Nephron (organoid): ENCODE measurements around the gene MFSD8.
"Not testable (repeated sequence)": the region's sequence is repeated elsewhere in the genome, so short reads cannot be mapped to it uniquely, and the experiment has no call there.

Source experiments
- H3K27ac Mint-ChIP-seq, 3 experiments: 2 replicates each; pipeline ENCODE4 v1.8.0; 2020; ENCODE audit warnings: mixed read lengths in 3 of 3, mild to moderate bottlenecking in 2 of 3, moderate library complexity in 1 of 3
- H3K27me3 Mint-ChIP-seq: 2 replicates; pipeline ENCODE4 v1.8.0; 2021; ENCODE audit warnings: low read depth, mild to moderate bottlenecking, moderate library complexity, mixed read lengths
- H3K36me3 Mint-ChIP-seq: 2 replicates; pipeline ENCODE4 v1.8.0; 2020; ENCODE audit warnings: low read depth, mixed read lengths
- H3K4me1 Mint-ChIP-seq: 2 replicates; pipeline ENCODE4 v1.8.0; 2020; ENCODE audit warnings: mixed read lengths
- H3K4me3 Mint-ChIP-seq, 3 experiments: 2 replicates each; pipeline ENCODE4 v1.8.0; 2020; ENCODE audit warnings: mild to moderate bottlenecking in 3 of 3, mixed read lengths in 3 of 3, moderate library complexity in 2 of 3
- H3K9me3 Mint-ChIP-seq: 2 replicates; pipeline ENCODE4 v1.8.0; 2020; ENCODE audit warnings: mixed read lengths
- CTCF ChIP-seq, 3 experiments: fragments of 200-600 bp; sonication (generic); IDR thresholded peaks; one replicate each; pipeline ENCODE4 v1.5.0; 2021; ENCODE audit warnings: antibody characterized with exemption in 3 of 3; ENCODE audit not compliant: unreplicated experiment in 3 of 3

Gene MFSD8

DNA sequence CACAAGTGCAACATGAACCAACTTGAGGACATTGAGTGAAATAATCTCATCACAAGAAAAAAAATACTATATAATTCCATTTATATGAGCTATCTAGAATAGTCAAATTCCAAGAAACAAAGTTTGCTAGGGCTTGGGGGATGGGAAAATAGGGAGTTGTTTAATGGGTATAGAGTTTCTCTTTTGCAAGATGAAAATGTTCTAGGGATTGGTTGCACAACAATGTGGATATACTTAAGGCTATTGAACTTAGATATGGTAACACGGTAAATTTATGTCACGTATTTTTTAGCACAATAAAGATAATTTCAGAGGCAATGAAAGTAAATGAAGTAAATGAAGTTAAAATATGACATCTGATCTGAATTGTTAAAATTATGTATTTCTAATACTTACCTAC is 7.9 kb downstream of the MFSD8 start:
- TF ChIP-seq CTCF (IDR thresholded peaks at IDR 0.05; ENCODE audit: unreplicated experiment in 3 of 3) = no peak
- Mint-ChIP-seq H3K36me3 (peaks cover 20% of the 10 kb centered on the region), H3K9me3 (no peaks in the 10 kb centered on the region), H3K27ac (no peak overlapping the region), H3K4me3 (no peak overlapping the region), H3K4me1 (no peaks in the 10 kb centered on the region), H3K27me3 (no peaks in the 10 kb centered on the region)

GRCh38 chr4:127936974-127937373 is 28.0 kb downstream of the MFSD8 start:
- Mint-ChIP-seq H3K4me1 (no peaks in the 10 kb centered on the region), H3K9me3 (no peaks in the 10 kb centered on the region), H3K36me3 (peaks cover 29% of the 10 kb centered on the region), H3K27me3 (no peaks in the 10 kb centered on the region), H3K4me3 (no peak overlapping the region), H3K27ac (no peak overlapping the region)
- no peak for TF ChIP-seq CTCF (IDR thresholded peaks at IDR 0.05; ENCODE audit: unreplicated experiment in 3 of 3)

- H3K9me3 Mint-ChIP-seq, H3K27me3 Mint-ChIP-seq: not testable (repeated sequence)
These were observed 33.1 kb downstream of the MFSD8 start for GRCh38 chr4:127931836-127932235.

GRCh38 chr4:127930175-127930574 is 34.8 kb downstream of the MFSD8 start:
- H3K4me1 Mint-ChIP-seq = no peaks in the 10 kb centered on the region
- peaks cover 25% of the 10 kb centered on the region for H3K36me3 Mint-ChIP-seq
- H3K27ac Mint-ChIP-seq = no peak overlapping the region
- no peaks in the 10 kb centered on the region for H3K27me3 Mint-ChIP-seq
- no peak overlapping the region for H3K4me3 Mint-ChIP-seq
- no peak for TF ChIP-seq CTCF (IDR thresholded peaks at IDR 0.05; ENCODE audit: unreplicated experiment in 3 of 3)
- peaks cover 2% of the 10 kb centered on the region for H3K9me3 Mint-ChIP-seq

More at GRCh38 chr4:127931836-127932235, 33.1 kb downstream of the MFSD8 start:
- H3K36me3 Mint-ChIP-seq = peaks cover 12% of the 10 kb centered on the region
- not testable (repeated sequence) for H3K27ac Mint-ChIP-seq, H3K4me3 Mint-ChIP-seq, H3K4me1 Mint-ChIP-seq

DNA sequence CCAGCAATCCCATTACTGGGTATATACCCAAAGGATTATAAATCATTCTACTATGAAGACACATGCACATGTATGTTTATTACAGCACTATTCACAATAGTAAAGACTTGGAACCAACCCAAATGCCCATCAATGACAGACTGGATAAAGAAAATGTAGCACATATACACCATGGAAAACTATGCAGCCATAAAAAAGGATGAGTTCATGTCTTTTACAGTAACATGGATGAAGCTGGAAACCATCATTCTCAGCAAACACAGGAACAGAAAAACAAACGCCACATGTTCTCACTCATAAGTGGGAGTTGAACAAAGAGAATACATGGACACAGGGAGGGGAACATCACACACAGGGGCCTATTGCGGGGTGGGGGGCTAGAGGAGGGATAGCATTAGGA is 39.3 kb downstream of the MFSD8 start:
- Mint-ChIP-seq H3K36me3 (peaks cover 44% of the 10 kb centered on the region), H3K9me3 (peaks cover 10% of the 10 kb centered on the region)
- not testable (repeated sequence) for H3K27me3 Mint-ChIP-seq, H3K4me3 Mint-ChIP-seq, H3K27ac Mint-ChIP-seq, H3K4me1 Mint-ChIP-seq

- peaks cover 3% of the 10 kb centered on the region for H3K4me1 Mint-ChIP-seq
- H3K27ac Mint-ChIP-seq = no peak overlapping the region
- H3K9me3 Mint-ChIP-seq = peaks cover 10% of the 10 kb centered on the region
- no peak for TF ChIP-seq CTCF (IDR thresholded peaks at IDR 0.05; ENCODE audit: unreplicated experiment in 3 of 3)
- H3K27me3 Mint-ChIP-seq = no peaks in the 10 kb centered on the region
- no peak overlapping the region for H3K4me3 Mint-ChIP-seq
- peaks cover 37% of the 10 kb centered on the region for H3K36me3 Mint-ChIP-seq
These were observed 42.7 kb downstream of the MFSD8 start for GRCh38 chr4:127922226-127922625.

- H3K4me1 Mint-ChIP-seq = peaks cover 5% of the 10 kb centered on the region
- H3K27me3 Mint-ChIP-seq = no peaks in the 10 kb centered on the region
- peaks cover 8% of the 10 kb centered on the region for H3K9me3 Mint-ChIP-seq
- TF ChIP-seq CTCF (IDR thresholded peaks at IDR 0.05; ENCODE audit: unreplicated experiment in 3 of 3) = no peak
- H3K27ac Mint-ChIP-seq = no peak overlapping the region
- no peak overlapping the region for H3K4me3 Mint-ChIP-seq
- H3K36me3 Mint-ChIP-seq = peaks cover 27% of the 10 kb centered on the region
These were observed 44.5 kb downstream of the MFSD8 start for GRCh38 chr4:127920521-127920920.
